Vagina (tissue), 2 donors: ENCODE results near the gene SQOR. TPM values are rescaled to one million over a fixed set of nuclear protein-coding genes. Genes with fewer than 3 reads are reported as not detected.
A peak's percentile ranks its signal among the peaks of the same experiment; 100 is the strongest.

ENCODE experiments used
- DNase-seq, 2 donors: peaks; one replicate each; pipeline ENCODE4 v3.0.0-alpha.2; 2017; ENCODE audit errors: extremely low spot score in 2 of 2
- H3K27ac ChIP-seq: fragments of 200-600 bp; sonication (generic); one replicate; pipeline ENCODE4 v1.5.1; 2019
- H3K27me3 ChIP-seq: fragments of 200-600 bp; sonication (generic); one replicate; pipeline ENCODE4 v1.5.1; 2019
- H3K36me3 ChIP-seq, 2 donors: fragments of 200-600 bp; sonication (generic); one replicate each; pipeline ENCODE4 v1.5.1; 2017 to 2019
- H3K4me1 ChIP-seq: fragments of 200-600 bp; sonication (generic); one replicate; pipeline ENCODE4 v1.5.1; 2019
- H3K4me3 ChIP-seq, 2 donors: fragments of 200-600 bp; sonication (generic); 1 replicate in 1 of 2; 2 replicates in 1 of 2; pipeline ENCODE4 v1.5.1; 2016 to 2019
- H3K9me3 ChIP-seq: fragments of 200-600 bp; sonication (generic); one replicate; pipeline ENCODE4 v1.5.1; 2019
- POLR2A ChIP-seq, 2 donors: fragments of 450-650 bp; IDR thresholded peaks; one replicate each; pipeline ENCODE4 v1.6.1; 2017; ENCODE audit warnings: antibody characterized with exemption in 2 of 2, mild to moderate bottlenecking in 2 of 2, moderate library complexity in 2 of 2
- POLR2AphosphoS5 ChIP-seq, 2 donors: sonication (generic); formaldehyde crosslinking; IDR thresholded peaks; one replicate each; pipeline ENCODE4 v1.9.0; 2017; ENCODE audit warnings: antibody characterized with exemption in 2 of 2, mild to moderate bottlenecking in 2 of 2, low read depth in 1 of 2; ENCODE audit not compliant: insufficient read depth in 1 of 2
- intact Hi-C: fragments of 100-400 bp; cut with DNase I; formaldehyde crosslinking; loops from one replicate; pipeline ENCODE4 v1.15.1; 2023
- total RNA-seq: library from RNA; depleted of rRNA; stranded (reverse); fragments of >200 nt; gene quantifications from one replicate; pipeline ENCODE4 v1.2.3, GENCODE V29; 2016
- TF ChIP-seq, protein P1 (sequence below), 3 experiments: fragments of 450-650 bp in 2 of 3; fragments of 200-600 bp in 1 of 3; sonication (generic) in 1 of 3; IDR thresholded peaks; one replicate each; pipeline ENCODE4 v1.5.1; 2017 to 2019; ENCODE audit warnings: antibody characterized with exemption in 3 of 3, mild to moderate bottlenecking in 2 of 3, moderate library complexity in 2 of 3

The SQOR gene
- total RNA-seq, 1 donor from 2014 or later = 52.8 TPM

DNA sequence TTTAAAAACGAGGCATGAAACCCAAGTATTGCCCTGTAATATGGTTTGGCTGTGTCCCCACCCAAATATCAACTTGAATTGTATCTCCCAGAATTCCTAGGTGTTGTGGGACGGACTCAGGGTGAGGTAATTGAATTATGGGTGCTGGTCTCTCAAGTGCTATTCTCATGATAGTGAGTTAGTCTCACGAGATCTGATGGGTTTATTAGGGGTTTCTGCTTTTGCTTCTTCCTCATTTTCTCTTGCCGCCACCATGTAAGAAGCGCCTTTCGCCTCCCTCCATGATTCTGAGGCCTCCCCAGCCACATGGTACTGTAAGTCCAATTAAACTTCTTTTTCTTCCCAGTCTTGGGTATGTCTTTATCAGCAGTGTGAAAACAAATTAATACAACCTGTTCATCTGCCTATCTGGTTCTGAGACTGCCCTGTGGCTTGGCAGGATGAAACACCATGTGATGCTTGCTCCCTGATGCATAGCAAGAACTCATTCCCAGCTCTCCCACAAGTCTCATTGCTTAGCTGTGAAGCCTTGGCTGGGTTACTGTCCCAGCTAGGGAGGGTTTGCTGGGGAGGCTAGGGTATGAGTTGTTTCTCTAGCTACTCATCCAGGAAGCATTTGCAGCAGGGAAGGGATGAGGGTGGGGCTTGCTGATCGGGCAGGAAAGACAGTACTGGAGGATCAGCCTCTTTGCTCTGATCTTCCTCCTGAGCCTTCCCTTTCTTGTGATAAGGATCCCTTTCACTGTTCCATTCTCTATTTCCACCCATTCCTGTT lies 3.7 kb upstream of the SQOR start:
- no peaks in the 10 kb centered on the region for H3K9me3 ChIP-seq
- no peak for DNase-seq
- TF ChIP-seq POLR2A (IDR thresholded peaks at IDR 0.05) (no peak), POLR2AphosphoS5 (IDR thresholded peaks at IDR 0.05; ENCODE audit: insufficient read depth in 1 of 2, low read depth in 1 of 2) (no peak)
- TF ChIP-seq, protein P1, sequence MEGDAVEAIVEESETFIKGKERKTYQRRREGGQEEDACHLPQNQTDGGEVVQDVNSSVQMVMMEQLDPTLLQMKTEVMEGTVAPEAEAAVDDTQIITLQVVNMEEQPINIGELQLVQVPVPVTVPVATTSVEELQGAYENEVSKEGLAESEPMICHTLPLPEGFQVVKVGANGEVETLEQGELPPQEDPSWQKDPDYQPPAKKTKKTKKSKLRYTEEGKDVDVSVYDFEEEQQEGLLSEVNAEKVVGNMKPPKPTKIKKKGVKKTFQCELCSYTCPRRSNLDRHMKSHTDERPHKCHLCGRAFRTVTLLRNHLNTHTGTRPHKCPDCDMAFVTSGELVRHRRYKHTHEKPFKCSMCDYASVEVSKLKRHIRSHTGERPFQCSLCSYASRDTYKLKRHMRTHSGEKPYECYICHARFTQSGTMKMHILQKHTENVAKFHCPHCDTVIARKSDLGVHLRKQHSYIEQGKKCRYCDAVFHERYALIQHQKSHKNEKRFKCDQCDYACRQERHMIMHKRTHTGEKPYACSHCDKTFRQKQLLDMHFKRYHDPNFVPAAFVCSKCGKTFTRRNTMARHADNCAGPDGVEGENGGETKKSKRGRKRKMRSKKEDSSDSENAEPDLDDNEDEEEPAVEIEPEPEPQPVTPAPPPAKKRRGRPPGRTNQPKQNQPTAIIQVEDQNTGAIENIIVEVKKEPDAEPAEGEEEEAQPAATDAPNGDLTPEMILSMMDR (IDR thresholded peaks at IDR 0.05) = no peak
- H3K27ac ChIP-seq = peak overlapping the region; percentile 52
- peak overlapping the region in 1 of 2 donors; percentile 17 for H3K4me3 ChIP-seq
- intact Hi-C loops = no loop called here
- H3K4me1 ChIP-seq = peaks cover 28% of the 10 kb centered on the region
- no peaks in the 10 kb centered on the region for H3K36me3 ChIP-seq
- no peaks in the 10 kb centered on the region for H3K27me3 ChIP-seq

DNA sequence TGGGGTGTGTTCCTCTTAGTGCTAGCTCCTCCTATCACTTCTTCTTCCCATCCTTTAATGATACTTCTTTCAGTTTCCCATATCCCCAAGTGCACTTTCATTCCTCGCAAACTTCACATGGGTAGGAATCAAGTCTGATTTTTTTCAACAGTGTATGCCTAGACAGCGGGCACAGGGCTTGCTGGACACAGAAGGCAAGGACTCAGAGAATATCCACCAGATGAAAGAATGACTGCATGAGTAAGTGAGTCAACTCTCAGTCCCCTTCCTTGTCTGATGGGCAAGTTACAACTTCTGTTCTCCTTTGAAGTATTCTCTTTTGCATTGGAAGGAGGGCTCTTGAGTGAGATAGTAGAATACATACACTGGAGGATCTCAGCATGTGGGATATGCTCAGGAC lies 3.1 kb upstream of the SQOR start:
- Histone ChIP-seq H3K9me3 (no peaks in the 10 kb centered on the region), H3K27me3 (no peaks in the 10 kb centered on the region), H3K4me1 (peaks cover 35% of the 10 kb centered on the region), H3K36me3 (no peaks in the 10 kb centered on the region), H3K27ac (peak overlapping the region; percentile 52), H3K4me3 (peak overlapping the region in 1 of 2 donors; percentile 17)
- TF ChIP-seq POLR2A (IDR thresholded peaks at IDR 0.05) (no peak), POLR2AphosphoS5 (IDR thresholded peaks at IDR 0.05; ENCODE audit: insufficient read depth in 1 of 2, low read depth in 1 of 2) (no peak)
- TF ChIP-seq, protein P1 (IDR thresholded peaks at IDR 0.05) = no peak
- no peak for DNase-seq
- intact Hi-C loops = no loop called here

DNA sequence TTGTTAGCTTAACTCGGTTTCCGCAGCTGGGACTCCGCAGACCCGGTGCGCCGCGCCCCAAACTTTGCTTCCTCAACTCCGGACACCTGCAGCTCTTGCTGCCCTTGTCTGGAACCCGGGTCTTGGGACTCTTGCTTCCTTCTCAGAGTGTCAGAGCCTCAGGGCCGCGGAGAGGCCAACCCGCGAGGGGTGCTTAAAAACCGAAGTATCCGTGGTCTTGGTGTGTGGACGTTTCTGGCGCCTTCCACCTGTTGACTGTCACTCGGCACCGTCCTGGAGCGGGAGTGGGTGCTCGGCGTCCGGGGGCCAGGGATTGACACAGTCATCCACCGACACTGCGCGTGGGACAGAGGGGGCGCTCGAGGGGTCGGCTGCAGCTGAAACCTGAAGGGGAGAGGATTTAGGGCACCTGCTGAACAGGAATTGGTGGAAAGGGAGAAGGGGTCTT lies 386 bp downstream of the SQOR start:
- DNase-seq = no peak
- Histone ChIP-seq H3K27ac (peak overlapping the region; percentile 83), H3K27me3 (no peaks in the 10 kb centered on the region), H3K4me1 (peaks cover 67% of the 10 kb centered on the region), H3K4me3 (peak overlapping the region; percentile 54 to 62), H3K36me3 (no peaks in the 10 kb centered on the region), H3K9me3 (no peaks in the 10 kb centered on the region)
- intact Hi-C loops = no loop called here
- no peak for TF ChIP-seq POLR2AphosphoS5 (IDR thresholded peaks at IDR 0.05; ENCODE audit: insufficient read depth in 1 of 2, low read depth in 1 of 2)
- TF ChIP-seq, protein P1 (IDR thresholded peaks at IDR 0.05) = no peak
- no peak for TF ChIP-seq POLR2A (IDR thresholded peaks at IDR 0.05)

DNA sequence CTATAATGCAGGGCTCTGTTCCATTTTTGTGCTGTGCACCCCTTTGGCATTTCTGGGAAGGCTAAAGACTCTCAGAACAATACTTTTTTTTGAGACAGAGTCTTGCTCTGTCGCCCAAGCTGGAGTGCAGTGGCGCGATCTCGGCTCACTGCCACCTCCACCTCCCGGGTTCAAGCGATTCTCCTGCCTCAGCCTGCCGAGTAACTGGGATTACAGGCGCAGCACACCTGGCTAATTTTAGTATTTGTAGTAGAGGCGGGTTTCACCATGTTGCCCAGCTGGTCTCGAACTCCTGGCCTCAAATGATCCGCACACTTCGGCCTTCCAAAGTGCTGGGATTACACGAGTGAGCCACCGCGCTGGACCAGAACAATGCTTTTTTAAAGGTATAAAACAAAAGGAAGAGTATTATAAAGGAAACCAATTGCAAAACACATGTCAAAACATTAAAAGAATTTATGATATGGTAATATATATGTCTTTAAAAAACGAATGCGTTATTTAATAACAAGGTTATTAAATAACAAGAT lies 999 bp downstream of the SQOR start:
- TF ChIP-seq, protein P1 (IDR thresholded peaks at IDR 0.05) = no peak
- TF ChIP-seq POLR2A (IDR thresholded peaks at IDR 0.05) = no peak
- no peak for TF ChIP-seq POLR2AphosphoS5 (IDR thresholded peaks at IDR 0.05; ENCODE audit: insufficient read depth in 1 of 2, low read depth in 1 of 2)
- DNase-seq = no peak
- Histone ChIP-seq H3K27ac (peak overlapping the region; percentile 83), H3K36me3 (no peaks in the 10 kb centered on the region), H3K9me3 (no peaks in the 10 kb centered on the region), H3K4me3 (peak overlapping the region; percentile 54 to 62), H3K4me1 (peaks cover 72% of the 10 kb centered on the region), H3K27me3 (no peaks in the 10 kb centered on the region)
- intact Hi-C loops = no loop called here

DNA sequence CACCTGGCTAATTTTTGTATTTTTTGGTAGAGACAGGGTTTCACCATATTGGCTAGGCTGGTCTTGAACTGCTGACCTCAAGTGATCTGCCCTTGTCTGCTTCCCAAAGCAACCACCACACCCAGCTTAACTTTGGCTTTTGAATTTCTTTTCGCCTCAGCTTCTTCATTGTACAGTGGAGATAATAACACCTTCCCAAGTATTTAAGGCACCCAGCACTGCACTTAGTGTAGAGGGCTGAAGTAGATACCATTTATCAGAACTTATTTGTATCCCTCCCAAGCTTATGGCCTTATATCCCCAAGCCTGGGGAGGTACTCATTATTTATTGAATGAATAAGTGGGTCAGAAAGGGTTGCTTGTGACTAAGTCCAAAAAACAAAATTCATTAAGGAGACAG lies 2.3 kb downstream of the SQOR start:
- Histone ChIP-seq H3K36me3 (no peaks in the 10 kb centered on the region), H3K9me3 (no peaks in the 10 kb centered on the region), H3K4me1 (peaks cover 72% of the 10 kb centered on the region), H3K27me3 (no peaks in the 10 kb centered on the region), H3K4me3 (peak overlapping the region; percentile 10 to 28), H3K27ac (peak overlapping the region; percentile 71)
- TF ChIP-seq, protein P1 (IDR thresholded peaks at IDR 0.05) = no peak
- TF ChIP-seq POLR2A (IDR thresholded peaks at IDR 0.05) (no peak), POLR2AphosphoS5 (IDR thresholded peaks at IDR 0.05; ENCODE audit: insufficient read depth in 1 of 2, low read depth in 1 of 2) (no peak)
- intact Hi-C loops = no loop called here
- no peak for DNase-seq
